Epidermal melanocyte (primary cell): ENCODE results near the gene RSPO4.

Experiments used
- DNase-seq: peaks from one replicate; pipeline ENCODE4 v3.0.0; 2011; ENCODE audit warnings: low spot score; ENCODE audit not compliant: insufficient read length

Gene RSPO4

DNA sequence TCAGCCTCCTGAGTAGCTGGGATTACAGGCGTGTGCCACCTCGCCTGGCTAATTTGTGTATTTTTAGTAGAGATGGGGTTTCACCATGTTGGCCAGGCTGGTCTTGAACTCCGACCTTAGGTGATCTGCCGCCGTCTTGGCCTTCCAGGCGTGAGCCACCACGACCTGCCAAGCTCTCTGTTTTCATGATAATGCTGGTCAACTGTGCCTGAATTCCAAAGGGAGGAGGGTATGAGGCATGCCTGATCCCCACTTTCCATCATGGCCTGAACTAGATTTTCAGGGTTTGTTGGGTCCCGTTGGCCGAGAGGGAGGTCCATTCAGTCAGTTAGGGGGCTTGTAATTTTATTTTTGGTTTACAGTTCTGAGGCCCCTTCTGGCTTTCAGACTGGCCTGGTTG is 58.0 kb downstream of the RSPO4 start:
- no peak for DNase-seq

- DNase-seq = no peak
These were observed 59.5 kb downstream of the RSPO4 start for GRCh38 chr20:942611-943010.

DNA sequence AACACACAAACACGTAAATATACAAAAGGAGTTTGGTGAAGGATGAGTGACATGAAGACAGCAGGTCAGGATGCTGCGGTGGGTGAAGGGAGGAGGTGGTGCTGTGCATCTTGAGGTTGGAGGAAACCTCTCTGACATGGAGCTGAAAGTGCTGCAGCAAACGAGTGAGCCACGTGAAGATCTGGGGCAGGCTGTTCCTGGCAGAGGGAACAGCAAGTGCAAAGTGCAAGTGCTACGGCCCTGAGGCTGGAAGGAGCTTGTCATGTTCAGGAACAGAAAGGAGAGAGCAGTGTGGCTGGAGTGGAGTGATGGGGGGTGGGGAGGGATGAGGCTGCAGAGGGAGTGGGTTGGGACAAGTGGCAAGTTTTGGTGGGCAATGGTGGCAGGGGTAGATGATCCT is 61.2 kb downstream of the RSPO4 start:
- no peak for DNase-seq

GRCh38 chr20:939606-940005 is 62.5 kb downstream of the RSPO4 start:
- DNase-seq = no peak

GRCh38 chr20:934186-934840 is 67.8 kb downstream of the RSPO4 start:
- DNase-seq = no peak

- DNase-seq = no peak
These were observed 69.1 kb downstream of the RSPO4 start for GRCh38 chr20:933029-933428.

- DNase-seq = no peak
These were observed 70.7 kb downstream of the RSPO4 start for GRCh38 chr20:931401-931800.

DNA sequence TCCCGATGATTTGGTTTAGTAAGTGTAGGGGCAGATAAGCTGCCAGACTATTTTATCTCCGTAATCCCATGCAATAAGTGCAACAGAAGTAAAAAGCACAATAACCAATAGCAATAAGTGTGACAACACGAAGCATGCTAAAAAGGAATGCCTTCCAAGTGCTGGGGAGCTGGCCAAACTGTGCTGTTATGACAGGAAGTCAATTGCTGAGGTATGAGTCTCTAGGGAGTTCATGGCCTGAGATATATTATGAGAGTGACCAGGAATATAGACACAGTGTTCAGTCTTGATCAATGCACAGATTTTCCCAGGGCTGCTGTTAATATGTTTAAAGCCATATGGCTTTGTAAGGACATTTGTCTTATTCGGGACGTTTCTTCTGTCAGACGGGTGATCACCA is 75.4 kb downstream of the RSPO4 start:
- DNase-seq = no peak

DNA sequence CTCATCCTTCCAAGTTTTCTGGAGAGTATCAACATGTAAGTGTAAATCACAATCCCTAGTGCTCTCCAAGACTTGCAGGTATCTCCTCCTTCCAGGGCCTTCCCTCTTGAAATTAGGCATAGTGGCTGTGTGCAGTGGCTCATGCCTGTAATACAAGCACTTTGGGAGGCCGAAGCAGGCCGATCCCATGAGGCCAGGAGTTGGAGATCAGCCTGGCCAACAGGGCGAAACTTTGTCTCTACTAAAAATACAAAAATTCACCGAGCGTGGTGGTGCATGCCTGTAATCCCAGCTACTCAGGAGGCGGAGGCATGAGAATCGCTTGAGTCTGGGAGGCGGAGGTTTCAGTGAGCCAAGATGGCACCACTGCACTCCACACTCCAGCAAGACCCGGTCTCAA is 76.6 kb downstream of the RSPO4 start:
- DNase-seq = no peak

GRCh38 chr20:924639-925038 is 77.5 kb downstream of the RSPO4 start:
- no peak for DNase-seq

DNA sequence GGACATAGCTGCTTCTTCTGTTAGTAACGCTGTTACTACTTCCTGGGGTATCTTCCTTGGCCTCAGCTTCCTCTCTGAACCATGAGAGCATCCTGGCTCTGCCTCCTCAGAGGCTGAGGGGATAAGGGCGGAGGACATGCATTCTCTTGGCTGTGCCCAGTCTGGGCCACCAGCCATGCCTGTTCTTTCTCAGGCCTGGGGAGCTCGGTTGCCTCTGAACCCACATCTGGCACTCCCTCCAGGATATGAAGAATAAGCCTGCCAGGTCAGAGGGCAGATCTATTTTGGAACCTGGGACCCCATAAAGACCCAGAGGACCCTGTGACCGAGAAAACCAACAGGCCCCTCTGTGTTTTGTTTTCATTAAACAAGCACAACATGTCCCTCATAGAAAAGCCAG is 79.3 kb downstream of the RSPO4 start:
- DNase-seq = no peak

- DNase-seq = no peak
These were observed 81.0 kb downstream of the RSPO4 start for GRCh38 chr20:921068-921467.

GRCh38 chr20:920311-920710 is 81.8 kb downstream of the RSPO4 start:
- DNase-seq = no peak

- DNase-seq = no peak
These were observed 82.6 kb downstream of the RSPO4 start for GRCh38 chr20:919491-919916.

GRCh38 chr20:917416-917815 is 84.7 kb downstream of the RSPO4 start:
- DNase-seq = no peak

- no peak for DNase-seq
These were observed 85.3 kb downstream of the RSPO4 start for GRCh38 chr20:916825-917224.

DNA sequence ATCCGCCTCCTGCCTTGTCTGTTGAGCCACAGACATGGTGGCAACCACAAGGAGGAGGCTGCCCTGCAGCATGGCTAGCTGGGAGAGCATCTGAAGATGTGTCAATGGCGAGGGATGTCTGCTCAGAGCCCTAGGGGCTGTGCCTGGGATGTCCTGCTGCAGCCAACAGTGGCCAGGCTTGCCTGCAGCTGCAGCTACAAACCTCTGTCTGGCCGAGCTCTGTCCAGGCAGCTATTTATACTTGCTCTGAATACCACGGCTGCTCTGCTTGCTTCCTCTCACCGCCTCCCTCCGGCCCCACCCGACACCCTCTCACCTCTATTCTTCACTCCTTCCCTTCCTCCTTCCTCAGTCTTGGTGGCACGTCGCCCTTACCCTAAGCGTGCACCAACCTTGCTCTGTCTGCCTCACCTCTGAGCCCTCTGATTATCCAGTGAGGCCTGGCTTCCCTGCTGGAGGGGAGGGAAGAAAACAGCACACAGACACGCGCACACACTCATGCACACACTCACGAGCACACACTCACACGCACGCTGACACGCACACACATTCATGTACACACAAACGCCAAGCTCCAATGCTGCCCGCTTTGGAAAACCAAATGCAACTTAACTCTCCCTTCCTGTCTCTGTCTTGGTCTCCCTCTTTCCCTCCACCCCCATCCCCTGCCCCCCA is 85.8 kb downstream of the RSPO4 start, which contains the start of gene ANGPT4:
ANGPT4 (minus strand) TSS at position 210 of the 675 bp plus-strand sequence; CDS start at position 90, 120 bp downstream.
- no peak for DNase-seq

GRCh38 chr20:914727-915498 is 87.2 kb downstream of the RSPO4 start:
- no peak for DNase-seq

GRCh38 chr20:913306-913849 is 88.7 kb downstream of the RSPO4 start:
- DNase-seq = no peak

DNA sequence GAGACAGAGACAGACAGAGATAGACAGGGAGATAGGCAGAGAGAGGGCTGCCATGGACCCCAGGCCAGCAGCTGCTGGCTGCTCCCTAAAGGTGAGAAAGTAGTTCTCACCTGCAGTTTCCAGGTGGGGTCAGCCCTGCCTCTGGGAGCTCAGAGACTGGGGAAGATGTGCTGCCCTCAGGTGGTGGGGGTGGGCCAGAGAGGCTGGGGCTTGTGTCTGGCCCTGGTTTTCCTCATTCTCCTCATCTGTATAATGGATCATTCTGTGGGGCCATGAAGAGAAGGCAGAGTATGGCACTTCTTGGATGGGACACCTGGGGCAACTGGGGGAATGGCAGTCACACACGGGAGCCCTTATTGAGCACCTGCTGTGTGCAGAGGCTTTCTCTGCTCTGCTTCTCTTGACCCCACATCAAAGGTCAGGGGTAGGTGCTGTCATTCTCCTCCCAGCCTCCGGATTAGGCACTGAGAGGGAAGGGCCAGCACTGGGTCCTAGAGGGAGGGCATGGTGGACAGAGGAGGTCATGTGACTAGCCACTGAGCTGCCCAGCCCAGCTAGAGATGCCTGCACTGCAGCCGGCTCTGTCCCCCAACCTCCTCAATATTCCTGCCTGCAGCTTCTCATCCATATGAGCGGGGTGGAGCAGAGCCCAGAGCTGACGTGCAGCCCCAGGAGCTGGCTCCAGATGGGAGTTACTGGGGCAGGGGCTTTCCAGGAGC is 90.1 kb downstream of the RSPO4 start:
- no peak for DNase-seq
